Measurements from ENCODE around the gene SAC3D1. TPM values are rescaled to one million over a fixed set of nuclear protein-coding genes. Genes with fewer than 3 reads are reported as not detected.
A peak's percentile ranks its signal among the peaks of the same experiment; 100 is the strongest.
"Not testable (repeated sequence)": the region's sequence is repeated elsewhere in the genome, so short reads cannot be mapped to it uniquely, and the experiment has no call there.

The SAC3D1 gene
- total RNA-seq, 1 donor from 2014 or later = 5.2 TPM

- H3K27ac ChIP-seq (ENCODE audit: low read depth, low read length); H3K36me3 ChIP-seq (ENCODE audit: control insufficient read depth in 3 of 3, insufficient read depth in 3 of 3, low read length in 3 of 3); H3K9me3 ChIP-seq (ENCODE audit: control insufficient read depth in 3 of 3, low read length in 3 of 3); H3K9ac ChIP-seq (ENCODE audit: low read depth in 1 of 3, low read length in 3 of 3); H3K4me3 ChIP-seq (ENCODE audit: low read length in 3 of 3); H3K4me1 ChIP-seq (ENCODE audit: control insufficient read depth in 3 of 3, insufficient read depth in 3 of 3, low read length in 3 of 3); H3K27me3 ChIP-seq (ENCODE audit: control insufficient read depth in 3 of 3, insufficient read depth in 3 of 3, low read length in 3 of 3): not testable (repeated sequence)
These were observed 37.0 kb upstream of the SAC3D1 start for GRCh38 chr11:65003968-65004367.

GRCh38 chr11:65008016-65008415, 33.0 kb upstream of the SAC3D1 start:
- no peak overlapping the region for H3K27ac ChIP-seq (ENCODE audit: low read depth, low read length)
- no peaks in the 10 kb centered on the region for H3K27me3 ChIP-seq (ENCODE audit: control insufficient read depth in 3 of 3, insufficient read depth in 3 of 3, low read length in 3 of 3)
- no peaks in the 10 kb centered on the region for H3K36me3 ChIP-seq (ENCODE audit: control insufficient read depth in 3 of 3, insufficient read depth in 3 of 3, low read length in 3 of 3)
- no peak overlapping the region for H3K9ac ChIP-seq (ENCODE audit: low read depth in 1 of 3, low read length in 3 of 3)
- peaks cover under 1 to 3% (median 3%) of the 10 kb centered on the region in 3 donors for H3K4me1 ChIP-seq (ENCODE audit: control insufficient read depth in 3 of 3, insufficient read depth in 3 of 3, low read length in 3 of 3)
- no peak overlapping the region for H3K4me3 ChIP-seq (ENCODE audit: low read length in 3 of 3)
- H3K9me3 ChIP-seq (ENCODE audit: control insufficient read depth in 3 of 3, low read length in 3 of 3) = no peaks in the 10 kb centered on the region

GRCh38 chr11:65008873-65009272, 32.1 kb upstream of the SAC3D1 start:
- Histone ChIP-seq H3K4me3 (ENCODE audit: low read length in 3 of 3) (no peak overlapping the region), H3K9ac (ENCODE audit: low read depth in 1 of 3, low read length in 3 of 3) (no peak overlapping the region), H3K4me1 (ENCODE audit: control insufficient read depth in 3 of 3, insufficient read depth in 3 of 3, low read length in 3 of 3) (peaks cover 4 to 10% (median 7%) of the 10 kb centered on the region in 3 donors), H3K9me3 (ENCODE audit: control insufficient read depth in 3 of 3, low read length in 3 of 3) (no peaks in the 10 kb centered on the region), H3K27me3 (ENCODE audit: control insufficient read depth in 3 of 3, insufficient read depth in 3 of 3, low read length in 3 of 3) (no peaks in the 10 kb centered on the region), H3K36me3 (ENCODE audit: control insufficient read depth in 3 of 3, insufficient read depth in 3 of 3, low read length in 3 of 3) (no peaks in the 10 kb centered on the region), H3K27ac (ENCODE audit: low read depth, low read length) (no peak overlapping the region)

- Histone ChIP-seq H3K27ac (ENCODE audit: low read depth, low read length) (peak overlapping the region; percentile 98), H3K27me3 (ENCODE audit: control insufficient read depth in 3 of 3, insufficient read depth in 3 of 3, low read length in 3 of 3) (no peaks in the 10 kb centered on the region), H3K36me3 (ENCODE audit: control insufficient read depth in 3 of 3, insufficient read depth in 3 of 3, low read length in 3 of 3) (peaks cover 1 to 6% (median 5%) of the 10 kb centered on the region in 3 donors), H3K4me1 (ENCODE audit: control insufficient read depth in 3 of 3, insufficient read depth in 3 of 3, low read length in 3 of 3) (peaks cover 13 to 26% (median 13%) of the 10 kb centered on the region in 3 donors), H3K9me3 (ENCODE audit: control insufficient read depth in 3 of 3, low read length in 3 of 3) (no peaks in the 10 kb centered on the region), H3K4me3 (ENCODE audit: low read length in 3 of 3) (peak overlapping the region; percentile 87 to 92 (median 92)), H3K9ac (ENCODE audit: low read depth in 1 of 3, low read length in 3 of 3) (peak overlapping the region; percentile 88 to 96 (median 94))
These were observed 27.7 kb upstream of the SAC3D1 start for GRCh38 chr11:65013130-65013887.

GRCh38 chr11:65013888-65014725, 26.9 kb upstream of the SAC3D1 start, which contains the start of gene ARL2:
TSS of gene ARL2 (plus strand) at chr11:65014160. CDS start at chr11:65014208, 48 bp downstream.
- H3K4me1 ChIP-seq (ENCODE audit: control insufficient read depth in 3 of 3, insufficient read depth in 3 of 3, low read length in 3 of 3) = peaks cover 13 to 26% (median 13%) of the 10 kb centered on the region in 3 donors
- H3K9ac ChIP-seq (ENCODE audit: low read depth in 1 of 3, low read length in 3 of 3) = peak within 1 kb of the TSS; percentile 88 to 96 (median 94)
- peak within 1 kb of the TSS; percentile 87 to 92 (median 92) for H3K4me3 ChIP-seq (ENCODE audit: low read length in 3 of 3)
- H3K9me3 ChIP-seq (ENCODE audit: control insufficient read depth in 3 of 3, low read length in 3 of 3) = no peaks in the 10 kb centered on the region
- peak within 1 kb of the TSS; percentile 98 for H3K27ac ChIP-seq (ENCODE audit: low read depth, low read length)
- no peaks in the 10 kb centered on the region for H3K27me3 ChIP-seq (ENCODE audit: control insufficient read depth in 3 of 3, insufficient read depth in 3 of 3, low read length in 3 of 3)
- peaks cover 7 to 13% (median 11%) of the 10 kb centered on the region in 3 donors for H3K36me3 ChIP-seq (ENCODE audit: control insufficient read depth in 3 of 3, insufficient read depth in 3 of 3, low read length in 3 of 3)

- no peaks in the 10 kb centered on the region for H3K27me3 ChIP-seq (ENCODE audit: control insufficient read depth in 3 of 3, insufficient read depth in 3 of 3, low read length in 3 of 3)
- H3K9me3 ChIP-seq (ENCODE audit: control insufficient read depth in 3 of 3, low read length in 3 of 3) = no peaks in the 10 kb centered on the region
- H3K27ac ChIP-seq (ENCODE audit: low read depth, low read length) = peak overlapping the region; percentile 98
- peaks cover 10 to 15% (median 12%) of the 10 kb centered on the region in 3 donors for H3K36me3 ChIP-seq (ENCODE audit: control insufficient read depth in 3 of 3, insufficient read depth in 3 of 3, low read length in 3 of 3)
- peak overlapping the region; percentile 87 to 92 (median 92) for H3K4me3 ChIP-seq (ENCODE audit: low read length in 3 of 3)
- H3K4me1 ChIP-seq (ENCODE audit: control insufficient read depth in 3 of 3, insufficient read depth in 3 of 3, low read length in 3 of 3) = peaks cover 13 to 26% (median 13%) of the 10 kb centered on the region in 3 donors
- peak overlapping the region; percentile 88 to 96 (median 94) for H3K9ac ChIP-seq (ENCODE audit: low read depth in 1 of 3, low read length in 3 of 3)
These were observed 26.2 kb upstream of the SAC3D1 start for GRCh38 chr11:65014726-65015227.

- Histone ChIP-seq H3K27ac (ENCODE audit: low read depth, low read length) (no peak overlapping the region), H3K9ac (ENCODE audit: low read depth in 1 of 3, low read length in 3 of 3) (peak overlapping the region; percentile 1 to 53 (median 16)), H3K27me3 (ENCODE audit: control insufficient read depth in 3 of 3, insufficient read depth in 3 of 3, low read length in 3 of 3) (no peaks in the 10 kb centered on the region), H3K4me1 (ENCODE audit: control insufficient read depth in 3 of 3, insufficient read depth in 3 of 3, low read length in 3 of 3) (peaks cover 13 to 26% (median 13%) of the 10 kb centered on the region in 3 donors), H3K4me3 (ENCODE audit: low read length in 3 of 3) (no peak overlapping the region), H3K36me3 (ENCODE audit: control insufficient read depth in 3 of 3, insufficient read depth in 3 of 3, low read length in 3 of 3) (peaks cover 23 to 29% (median 26%) of the 10 kb centered on the region in 3 donors), H3K9me3 (ENCODE audit: control insufficient read depth in 3 of 3, low read length in 3 of 3) (no peaks in the 10 kb centered on the region)
These were observed 24.3 kb upstream of the SAC3D1 start for GRCh38 chr11:65016705-65017104.

GRCh38 chr11:65017937-65018336, 23.1 kb upstream of the SAC3D1 start:
- H3K4me1 ChIP-seq (ENCODE audit: control insufficient read depth in 3 of 3, insufficient read depth in 3 of 3, low read length in 3 of 3) = peaks cover 11 to 24% (median 13%) of the 10 kb centered on the region in 3 donors
- no peak overlapping the region for H3K9ac ChIP-seq (ENCODE audit: low read depth in 1 of 3, low read length in 3 of 3)
- H3K27ac ChIP-seq (ENCODE audit: low read depth, low read length) = no peak overlapping the region
- no peak overlapping the region for H3K4me3 ChIP-seq (ENCODE audit: low read length in 3 of 3)
- H3K27me3 ChIP-seq (ENCODE audit: control insufficient read depth in 3 of 3, insufficient read depth in 3 of 3, low read length in 3 of 3) = no peaks in the 10 kb centered on the region
- no peaks in the 10 kb centered on the region for H3K9me3 ChIP-seq (ENCODE audit: control insufficient read depth in 3 of 3, low read length in 3 of 3)
- peaks cover 28 to 35% (median 32%) of the 10 kb centered on the region in 3 donors for H3K36me3 ChIP-seq (ENCODE audit: control insufficient read depth in 3 of 3, insufficient read depth in 3 of 3, low read length in 3 of 3)

- no peak overlapping the region for H3K9ac ChIP-seq (ENCODE audit: low read depth in 1 of 3, low read length in 3 of 3)
- peaks cover 2 to 12% (median 6%) of the 10 kb centered on the region in 3 donors for H3K4me1 ChIP-seq (ENCODE audit: control insufficient read depth in 3 of 3, insufficient read depth in 3 of 3, low read length in 3 of 3)
- no peaks in the 10 kb centered on the region for H3K27me3 ChIP-seq (ENCODE audit: control insufficient read depth in 3 of 3, insufficient read depth in 3 of 3, low read length in 3 of 3)
- H3K27ac ChIP-seq (ENCODE audit: low read depth, low read length) = no peak overlapping the region
- H3K4me3 ChIP-seq (ENCODE audit: low read length in 3 of 3) = no peak overlapping the region
- no peaks in the 10 kb centered on the region for H3K9me3 ChIP-seq (ENCODE audit: control insufficient read depth in 3 of 3, low read length in 3 of 3)
- H3K36me3 ChIP-seq (ENCODE audit: control insufficient read depth in 3 of 3, insufficient read depth in 3 of 3, low read length in 3 of 3) = peaks cover 28 to 35% (median 33%) of the 10 kb centered on the region in 3 donors
These were observed 21.2 kb upstream of the SAC3D1 start for GRCh38 chr11:65019824-65020223.

Data from skeletal muscle tissue (tissue), 4 donors.